ENCODE measurements around the gene PLA2G5. TPM values are rescaled to one million over a fixed set of nuclear protein-coding genes. Genes with fewer than 3 reads are reported as not detected.
A peak's percentile ranks its signal among the peaks of the same experiment; 100 is the strongest.

The PLA2G5 gene
- total RNA-seq, 1 experiment from 2014 or later = not detected

- Histone ChIP-seq H3K27ac (ENCODE audit: low read length) (no peak overlapping the region), H3K4me1 (ENCODE audit: low read length) (peaks cover 11% of the 10 kb centered on the region), H3K9me2 (replicated peaks; ENCODE audit: insufficient read depth, low read length) (no peaks in the 10 kb centered on the region), H3K4me2 (ENCODE audit: low read depth, low read length, poor library complexity, severe bottlenecking) (no peak overlapping the region), H4K20me1 (ENCODE audit: insufficient read depth, low read depth, low read length) (no peaks in the 10 kb centered on the region), H3K9ac (ENCODE audit: low read length) (no peak overlapping the region), H3K9me3 (ENCODE audit: low read length) (no peaks in the 10 kb centered on the region), H3K79me2 (ENCODE audit: low read length) (no peaks in the 10 kb centered on the region), H3K27me3 (ENCODE audit: low read length) (no peaks in the 10 kb centered on the region), H3K36me3 (ENCODE audit: insufficient read depth, low read length) (no peaks in the 10 kb centered on the region), H3K4me3 (ENCODE audit: low read length) (no peak overlapping the region), H2AFZ (ENCODE audit: low read length) (no peak overlapping the region)
- no peak for DNase-seq
Measured at GRCh38 chr1:20078711-20079110, 8.7 kb downstream of the PLA2G5 start.

GRCh38 chr1:20079661-20080305, 9.8 kb downstream of the PLA2G5 start:
- Histone ChIP-seq H3K9ac (ENCODE audit: low read length) (no peak overlapping the region), H3K4me1 (ENCODE audit: low read length) (peaks cover 11% of the 10 kb centered on the region), H3K27ac (ENCODE audit: low read length) (no peak overlapping the region), H3K4me2 (ENCODE audit: low read depth, low read length, poor library complexity, severe bottlenecking) (no peak overlapping the region), H3K4me3 (ENCODE audit: low read length) (no peak overlapping the region), H3K79me2 (ENCODE audit: low read length) (no peaks in the 10 kb centered on the region), H3K9me2 (replicated peaks; ENCODE audit: insufficient read depth, low read length) (no peaks in the 10 kb centered on the region), H4K20me1 (ENCODE audit: insufficient read depth, low read depth, low read length) (no peaks in the 10 kb centered on the region), H3K27me3 (ENCODE audit: low read length) (no peaks in the 10 kb centered on the region), H3K9me3 (ENCODE audit: low read length) (no peaks in the 10 kb centered on the region), H3K36me3 (ENCODE audit: insufficient read depth, low read length) (no peaks in the 10 kb centered on the region), H2AFZ (ENCODE audit: low read length) (no peak overlapping the region)
- no peak for DNase-seq

GRCh38 chr1:20080441-20081352, 10.7 kb downstream of the PLA2G5 start:
- Histone ChIP-seq H3K4me3 (ENCODE audit: low read length) (no peak overlapping the region), H3K4me1 (ENCODE audit: low read length) (peaks cover 15% of the 10 kb centered on the region), H4K20me1 (ENCODE audit: insufficient read depth, low read depth, low read length) (no peaks in the 10 kb centered on the region), H3K79me2 (ENCODE audit: low read length) (no peaks in the 10 kb centered on the region), H3K27ac (ENCODE audit: low read length) (no peak overlapping the region), H3K9me2 (replicated peaks; ENCODE audit: insufficient read depth, low read length) (no peaks in the 10 kb centered on the region), H3K27me3 (ENCODE audit: low read length) (no peaks in the 10 kb centered on the region), H3K36me3 (ENCODE audit: insufficient read depth, low read length) (no peaks in the 10 kb centered on the region), H3K9me3 (ENCODE audit: low read length) (no peaks in the 10 kb centered on the region), H3K9ac (ENCODE audit: low read length) (no peak overlapping the region), H3K4me2 (ENCODE audit: low read depth, low read length, poor library complexity, severe bottlenecking) (no peak overlapping the region), H2AFZ (ENCODE audit: low read length) (no peak overlapping the region; the same call in 1 of the 2 replicates)
- DNase-seq = no peak

- H3K36me3 ChIP-seq (ENCODE audit: insufficient read depth, low read length) = no peaks in the 10 kb centered on the region
- no peaks in the 10 kb centered on the region for H3K79me2 ChIP-seq (ENCODE audit: low read length)
- no peaks in the 10 kb centered on the region for H3K9me3 ChIP-seq (ENCODE audit: low read length)
- no peaks in the 10 kb centered on the region for H4K20me1 ChIP-seq (ENCODE audit: insufficient read depth, low read depth, low read length)
- H3K4me3 ChIP-seq (ENCODE audit: low read length) = no peak overlapping the region
- H2AFZ ChIP-seq (ENCODE audit: low read length) = no peak overlapping the region; the same call in 1 of the 2 replicates
- H3K4me2 ChIP-seq (ENCODE audit: low read depth, low read length, poor library complexity, severe bottlenecking) = no peak overlapping the region
- H3K9ac ChIP-seq (ENCODE audit: low read length) = no peak overlapping the region
- peaks cover 15% of the 10 kb centered on the region for H3K4me1 ChIP-seq (ENCODE audit: low read length)
- H3K9me2 ChIP-seq (replicated peaks; ENCODE audit: insufficient read depth, low read length) = no peaks in the 10 kb centered on the region
- H3K27me3 ChIP-seq (ENCODE audit: low read length) = no peaks in the 10 kb centered on the region
- no peak overlapping the region for H3K27ac ChIP-seq (ENCODE audit: low read length)
- DNase-seq = no peak
Measured at GRCh38 chr1:20081353-20081810, 11.4 kb downstream of the PLA2G5 start.

- no peak overlapping the region for H3K9ac ChIP-seq (ENCODE audit: low read length)
- H3K9me3 ChIP-seq (ENCODE audit: low read length) = no peaks in the 10 kb centered on the region
- no peaks in the 10 kb centered on the region for H3K9me2 ChIP-seq (replicated peaks; ENCODE audit: insufficient read depth, low read length)
- DNase-seq = no peak
- H3K4me1 ChIP-seq (ENCODE audit: low read length) = peaks cover 14% of the 10 kb centered on the region
- H4K20me1 ChIP-seq (ENCODE audit: insufficient read depth, low read depth, low read length) = no peaks in the 10 kb centered on the region
- no peaks in the 10 kb centered on the region for H3K79me2 ChIP-seq (ENCODE audit: low read length)
- no peak overlapping the region for H3K4me3 ChIP-seq (ENCODE audit: low read length)
- H3K27me3 ChIP-seq (ENCODE audit: low read length) = no peaks in the 10 kb centered on the region
- H3K4me2 ChIP-seq (ENCODE audit: low read depth, low read length, poor library complexity, severe bottlenecking) = no peak overlapping the region
- H3K27ac ChIP-seq (ENCODE audit: low read length) = no peak overlapping the region
- H3K36me3 ChIP-seq (ENCODE audit: insufficient read depth, low read length) = no peaks in the 10 kb centered on the region
- H2AFZ ChIP-seq (ENCODE audit: low read length) = no peak overlapping the region
Measured at GRCh38 chr1:20082772-20083171, 12.8 kb downstream of the PLA2G5 start.

- no peak overlapping the region for H3K4me2 ChIP-seq (ENCODE audit: low read depth, low read length, poor library complexity, severe bottlenecking)
- no peak overlapping the region for H3K4me3 ChIP-seq (ENCODE audit: low read length)
- H3K27ac ChIP-seq (ENCODE audit: low read length) = no peak overlapping the region
- peaks cover 8% of the 10 kb centered on the region for H3K4me1 ChIP-seq (ENCODE audit: low read length)
- no peaks in the 10 kb centered on the region for H3K36me3 ChIP-seq (ENCODE audit: insufficient read depth, low read length)
- no peaks in the 10 kb centered on the region for H3K79me2 ChIP-seq (ENCODE audit: low read length)
- no peak overlapping the region for H3K9ac ChIP-seq (ENCODE audit: low read length)
- no peaks in the 10 kb centered on the region for H3K27me3 ChIP-seq (ENCODE audit: low read length)
- no peaks in the 10 kb centered on the region for H3K9me2 ChIP-seq (replicated peaks; ENCODE audit: insufficient read depth, low read length)
- no peak overlapping the region for H2AFZ ChIP-seq (ENCODE audit: low read length)
- H3K9me3 ChIP-seq (ENCODE audit: low read length) = no peaks in the 10 kb centered on the region
- no peak for DNase-seq
- no peaks in the 10 kb centered on the region for H4K20me1 ChIP-seq (ENCODE audit: insufficient read depth, low read depth, low read length)
Measured at GRCh38 chr1:20083178-20083944, 13.4 kb downstream of the PLA2G5 start.

- no peak for DNase-seq
- H3K9ac ChIP-seq (ENCODE audit: low read length) = no peak overlapping the region
- H3K4me3 ChIP-seq (ENCODE audit: low read length) = no peak overlapping the region
- H3K36me3 ChIP-seq (ENCODE audit: insufficient read depth, low read length) = no peaks in the 10 kb centered on the region
- no peaks in the 10 kb centered on the region for H3K9me2 ChIP-seq (replicated peaks; ENCODE audit: insufficient read depth, low read length)
- H3K9me3 ChIP-seq (ENCODE audit: low read length) = no peaks in the 10 kb centered on the region
- peaks cover 5% of the 10 kb centered on the region; the same call in 1 of the 2 replicates for H3K4me1 ChIP-seq (ENCODE audit: low read length)
- H3K79me2 ChIP-seq (ENCODE audit: low read length) = no peaks in the 10 kb centered on the region
- H3K27ac ChIP-seq (ENCODE audit: low read length) = no peak overlapping the region
- H3K4me2 ChIP-seq (ENCODE audit: low read depth, low read length, poor library complexity, severe bottlenecking) = no peak overlapping the region
- no peaks in the 10 kb centered on the region for H3K27me3 ChIP-seq (ENCODE audit: low read length)
- no peak overlapping the region for H2AFZ ChIP-seq (ENCODE audit: low read length)
- no peaks in the 10 kb centered on the region for H4K20me1 ChIP-seq (ENCODE audit: insufficient read depth, low read depth, low read length)
Measured at GRCh38 chr1:20086800-20087199, 16.8 kb downstream of the PLA2G5 start.

- no peaks in the 10 kb centered on the region for H3K9me3 ChIP-seq (ENCODE audit: low read length)
Measured at GRCh38 chr1:20087668-20088067, 17.7 kb downstream of the PLA2G5 start.

More at GRCh38 chr1:20087668-20088067, 17.7 kb downstream of the PLA2G5 start:
- Histone ChIP-seq H4K20me1 (ENCODE audit: insufficient read depth, low read depth, low read length) (no peaks in the 10 kb centered on the region), H3K4me3 (ENCODE audit: low read length) (no peak overlapping the region), H3K4me2 (ENCODE audit: low read depth, low read length, poor library complexity, severe bottlenecking) (no peak overlapping the region), H3K9me2 (replicated peaks; ENCODE audit: insufficient read depth, low read length) (no peaks in the 10 kb centered on the region), H3K27me3 (ENCODE audit: low read length) (no peaks in the 10 kb centered on the region), H3K79me2 (ENCODE audit: low read length) (no peaks in the 10 kb centered on the region), H3K9ac (ENCODE audit: low read length) (no peak overlapping the region), H2AFZ (ENCODE audit: low read length) (no peak overlapping the region), H3K36me3 (ENCODE audit: insufficient read depth, low read length) (no peaks in the 10 kb centered on the region), H3K27ac (ENCODE audit: low read length) (no peak overlapping the region), H3K4me1 (ENCODE audit: low read length) (peaks cover 5% of the 10 kb centered on the region; the same call in 1 of the 2 replicates)
- DNase-seq = peak; percentile 61
